ENCODE data around the gene KIF1B. TPM values are rescaled to one million over a fixed set of nuclear protein-coding genes. Genes with fewer than 3 reads are reported as not detected.
A peak's percentile ranks its signal among the peaks of the same experiment; 100 is the strongest.
"Not testable (repeated sequence)": the region's sequence is repeated elsewhere in the genome, so short reads cannot be mapped to it uniquely, and the experiment has no call there.

The KIF1B gene
- total RNA-seq, 1 donor from 2014 or later: 13.4 TPM

- H3K4me3 ChIP-seq: no peak overlapping the region
- intact Hi-C loops (cut with DNase I): no loop called here
- no peak for TF ChIP-seq CTCF (IDR thresholded peaks at IDR 0.05)
- peak overlapping the region; percentile 7 to 44 for H3K27ac ChIP-seq
- H3K9me3 ChIP-seq: no peaks in the 10 kb centered on the region
- H3K36me3 ChIP-seq: peaks cover 62 to 88% of the 10 kb centered on the region in 2 donors
- no peaks in the 10 kb centered on the region for H3K27me3 ChIP-seq
- DNase-seq (ENCODE audit: low spot score in 2 of 2): peak in 1 of 2 donors; percentile 70
- H3K4me1 ChIP-seq: no peaks in the 10 kb centered on the region
These were observed 205.0 kb downstream of the KIF1B start for GRCh38 chr1:10415211-10415930.

- intact Hi-C loops (cut with DNase I); H3K4me1 ChIP-seq; H3K9me3 ChIP-seq; H3K4me3 ChIP-seq; H3K27me3 ChIP-seq; DNase-seq (ENCODE audit: low spot score in 2 of 2): not testable (repeated sequence)
- Histone ChIP-seq H3K27ac (peak overlapping the region in 1 of 2 donors; percentile 19), H3K36me3 (peaks cover 63 to 87% of the 10 kb centered on the region in 2 donors)
These were observed 205.6 kb downstream of the KIF1B start for GRCh38 chr1:10415967-10416366.

- H3K4me1 ChIP-seq; H3K4me3 ChIP-seq; DNase-seq (ENCODE audit: low spot score in 2 of 2); H3K27ac ChIP-seq; H3K27me3 ChIP-seq; intact Hi-C loops (cut with DNase I); H3K9me3 ChIP-seq: not testable (repeated sequence)
- peaks cover 44 to 59% of the 10 kb centered on the region in 2 donors for H3K36me3 ChIP-seq
These were observed 208.4 kb downstream of the KIF1B start for GRCh38 chr1:10418741-10419140.

DNA sequence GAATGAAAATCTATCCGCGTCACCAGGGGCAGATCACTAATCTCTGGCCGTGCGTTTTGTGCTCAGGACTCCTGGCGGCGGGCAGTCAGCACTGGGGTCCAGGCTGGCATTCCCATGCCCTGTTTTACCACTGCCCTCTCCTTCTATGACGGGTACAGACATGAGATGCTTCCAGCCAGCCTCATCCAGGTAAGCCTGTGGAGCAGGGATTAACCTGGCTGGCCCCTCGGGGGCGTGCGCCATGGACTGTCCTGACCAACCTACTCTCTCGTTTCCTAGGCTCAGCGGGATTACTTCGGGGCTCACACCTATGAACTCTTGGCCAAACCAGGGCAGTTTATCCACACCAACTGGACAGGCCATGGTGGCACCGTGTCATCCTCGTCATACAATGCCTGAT lies 209.0 kb downstream of the KIF1B start:
- Histone ChIP-seq H3K4me1 (no peaks in the 10 kb centered on the region), H3K4me3 (no peak overlapping the region), H3K27me3 (no peaks in the 10 kb centered on the region), H3K27ac (no peak overlapping the region), H3K9me3 (no peaks in the 10 kb centered on the region), H3K36me3 (peaks cover 44 to 53% of the 10 kb centered on the region in 2 donors)
- TF ChIP-seq CTCF (IDR thresholded peaks at IDR 0.05): no peak
- DNase-seq (ENCODE audit: low spot score in 2 of 2): no peak
- intact Hi-C loops (cut with DNase I): no loop called here

GRCh38 chr1:10421637-10422036 lies 211.3 kb downstream of the KIF1B start:
- DNase-seq (ENCODE audit: low spot score in 2 of 2): no peak
- Histone ChIP-seq H3K4me3 (no peak overlapping the region), H3K9me3 (no peaks in the 10 kb centered on the region), H3K4me1 (no peaks in the 10 kb centered on the region), H3K27ac (no peak overlapping the region), H3K36me3 (peaks cover 36 to 38% of the 10 kb centered on the region in 2 donors), H3K27me3 (no peaks in the 10 kb centered on the region)
- TF ChIP-seq CTCF (IDR thresholded peaks at IDR 0.05): no peak
- intact Hi-C loops (cut with DNase I): no loop called here

DNA sequence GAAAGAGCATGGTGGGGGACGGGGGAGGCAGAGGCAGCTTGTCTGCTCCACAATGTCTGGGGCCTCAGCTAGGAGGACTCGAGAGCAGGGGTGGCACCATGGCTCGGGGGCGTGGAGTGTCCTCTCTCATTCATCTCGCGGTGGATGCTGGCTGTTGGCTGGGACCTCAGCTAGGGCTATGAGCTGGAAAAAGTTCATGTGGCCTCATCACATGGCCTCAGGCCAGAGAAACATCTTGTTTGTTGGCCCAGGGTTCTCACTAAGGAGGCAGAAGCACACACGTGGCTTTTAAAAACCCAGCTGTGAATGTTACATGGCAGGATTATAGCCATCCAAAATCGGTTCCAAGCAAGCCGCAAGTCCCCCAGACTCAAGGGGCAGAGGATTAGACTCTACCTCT lies 213.7 kb downstream of the KIF1B start:
- Histone ChIP-seq H3K27me3 (no peaks in the 10 kb centered on the region), H3K36me3 (peaks cover 17% of the 10 kb centered on the region in 2 donors), H3K4me3 (no peak overlapping the region), H3K4me1 (no peaks in the 10 kb centered on the region), H3K27ac (no peak overlapping the region), H3K9me3 (no peaks in the 10 kb centered on the region)
- TF ChIP-seq CTCF (IDR thresholded peaks at IDR 0.05): no peak
- DNase-seq (ENCODE audit: low spot score in 2 of 2): no peak
- intact Hi-C loops (cut with DNase I): no loop called here

Measured in ascending aorta (tissue), 2 donors.